GM20000 (cell line): Measurements from ENCODE around the gene ADAMTS2.

Experiments used
- DNase-seq: peaks from one replicate; pipeline ENCODE4 v3.0.0; 2012; ENCODE audit warnings: low spot score
- TF ChIP-seq, protein P1 (sequence below): IDR thresholded peaks from 2 replicates; pipeline ENCODE4 v1.5.1; 2012; ENCODE audit warnings: mild to moderate bottlenecking, control low read depth; ENCODE audit errors: extremely low read depth, missing control alignments

The ADAMTS2 gene

DNA sequence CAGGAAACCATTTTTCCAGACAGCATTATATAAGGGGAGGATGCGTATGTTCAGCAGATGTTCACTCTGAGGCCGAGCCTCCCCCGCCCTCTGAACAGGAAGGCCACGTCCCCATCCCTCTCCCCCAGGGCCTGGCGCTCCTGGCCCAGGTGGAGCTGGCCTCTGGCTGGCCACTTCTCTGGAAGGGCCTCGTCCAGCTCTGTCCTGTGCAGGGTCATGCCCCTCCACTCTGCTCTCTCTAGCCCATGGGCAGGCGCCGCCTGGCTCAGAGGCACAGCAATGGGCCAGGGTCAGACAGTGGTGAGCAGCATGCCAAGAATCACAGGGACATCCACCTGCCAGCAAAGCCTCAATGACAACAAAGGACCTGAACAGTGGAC is 34.2 kb downstream of the ADAMTS2 start:
- DNase-seq, result no peak

DNA sequence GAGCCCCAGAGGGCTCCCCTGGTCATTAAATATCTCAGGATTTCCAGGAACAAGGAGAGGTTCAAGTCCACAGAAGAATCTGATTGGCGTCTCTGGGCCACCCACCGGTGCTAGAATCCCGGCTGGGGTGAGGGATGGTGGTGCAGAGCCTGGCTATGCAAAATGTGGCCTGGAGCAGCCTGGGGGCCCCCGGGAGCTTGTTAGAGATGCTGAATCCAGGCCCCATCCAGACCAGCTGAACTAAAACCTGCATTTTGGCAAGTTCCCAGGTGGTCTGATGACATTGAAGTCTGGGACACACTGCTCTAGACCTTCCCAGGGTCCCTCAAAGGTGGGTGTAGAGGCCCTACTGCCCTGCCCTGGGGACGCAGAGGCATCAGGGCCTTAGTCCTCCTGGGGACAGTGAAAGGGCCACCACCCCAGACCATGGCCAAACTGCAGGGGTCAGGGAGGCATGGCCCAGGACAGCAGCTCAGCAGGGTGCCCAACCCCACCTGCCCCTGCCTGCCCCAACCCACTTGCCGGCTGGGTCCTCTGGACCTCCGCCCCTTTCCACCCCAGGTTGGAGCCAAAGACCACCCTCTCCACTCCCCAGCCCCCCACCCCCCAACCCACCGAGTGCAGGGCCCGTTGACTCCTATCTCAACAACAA is 34.7 kb downstream of the ADAMTS2 start:
- TF ChIP-seq, protein P1, sequence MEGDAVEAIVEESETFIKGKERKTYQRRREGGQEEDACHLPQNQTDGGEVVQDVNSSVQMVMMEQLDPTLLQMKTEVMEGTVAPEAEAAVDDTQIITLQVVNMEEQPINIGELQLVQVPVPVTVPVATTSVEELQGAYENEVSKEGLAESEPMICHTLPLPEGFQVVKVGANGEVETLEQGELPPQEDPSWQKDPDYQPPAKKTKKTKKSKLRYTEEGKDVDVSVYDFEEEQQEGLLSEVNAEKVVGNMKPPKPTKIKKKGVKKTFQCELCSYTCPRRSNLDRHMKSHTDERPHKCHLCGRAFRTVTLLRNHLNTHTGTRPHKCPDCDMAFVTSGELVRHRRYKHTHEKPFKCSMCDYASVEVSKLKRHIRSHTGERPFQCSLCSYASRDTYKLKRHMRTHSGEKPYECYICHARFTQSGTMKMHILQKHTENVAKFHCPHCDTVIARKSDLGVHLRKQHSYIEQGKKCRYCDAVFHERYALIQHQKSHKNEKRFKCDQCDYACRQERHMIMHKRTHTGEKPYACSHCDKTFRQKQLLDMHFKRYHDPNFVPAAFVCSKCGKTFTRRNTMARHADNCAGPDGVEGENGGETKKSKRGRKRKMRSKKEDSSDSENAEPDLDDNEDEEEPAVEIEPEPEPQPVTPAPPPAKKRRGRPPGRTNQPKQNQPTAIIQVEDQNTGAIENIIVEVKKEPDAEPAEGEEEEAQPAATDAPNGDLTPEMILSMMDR, result no peak

More for the DNA sequence above, 34.2 kb downstream of the ADAMTS2 start:
- TF ChIP-seq, protein P1, result no peak

DNA sequence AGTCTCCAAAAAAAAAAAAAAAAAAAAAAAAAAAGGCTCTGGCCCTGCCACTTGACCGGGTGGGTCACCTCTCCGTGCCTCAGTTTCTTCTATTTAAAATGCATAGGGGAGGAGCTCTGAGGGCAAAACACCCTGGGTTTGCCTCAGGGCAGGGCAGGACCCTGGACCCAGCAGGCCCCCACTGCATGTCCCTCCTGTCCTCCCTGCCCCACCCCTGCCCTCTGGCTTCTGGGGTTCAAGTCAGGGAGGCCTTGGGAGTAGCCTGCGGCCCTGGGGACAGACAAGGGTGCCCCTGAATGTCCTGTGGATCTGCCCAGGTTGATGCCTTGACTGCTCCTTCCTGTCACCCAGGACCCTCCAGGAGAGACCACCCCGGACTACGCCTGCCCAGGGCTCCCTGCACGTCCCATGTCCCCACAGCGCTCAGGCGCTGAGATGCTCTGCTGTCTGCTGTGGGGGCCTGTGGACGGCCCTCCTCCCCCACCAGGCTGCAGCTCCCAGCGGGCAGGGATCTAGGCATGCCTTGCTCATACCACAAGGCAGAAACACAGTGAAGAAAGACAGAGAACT is 35.4 kb downstream of the ADAMTS2 start:
- no peak for DNase-seq
- TF ChIP-seq, protein P1, result no peak

More for the DNA sequence above, 34.7 kb downstream of the ADAMTS2 start:
- DNase-seq, result no peak

DNA sequence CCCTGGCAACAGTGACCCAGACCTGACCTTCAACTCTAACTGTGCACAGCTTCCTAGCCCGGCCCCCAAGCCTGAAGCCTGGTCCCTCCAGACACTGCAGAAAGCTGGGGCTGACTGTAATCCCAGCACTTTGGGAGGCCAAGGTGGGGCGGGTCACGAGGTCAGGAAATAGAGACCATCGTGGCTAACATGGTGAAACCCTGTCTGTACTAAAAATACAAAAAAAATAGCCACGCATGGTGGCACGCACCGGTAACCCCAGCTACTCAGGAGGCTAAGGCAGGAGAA is 35.9 kb downstream of the ADAMTS2 start:
- DNase-seq, result no peak
- TF ChIP-seq, protein P1, result no peak

DNA sequence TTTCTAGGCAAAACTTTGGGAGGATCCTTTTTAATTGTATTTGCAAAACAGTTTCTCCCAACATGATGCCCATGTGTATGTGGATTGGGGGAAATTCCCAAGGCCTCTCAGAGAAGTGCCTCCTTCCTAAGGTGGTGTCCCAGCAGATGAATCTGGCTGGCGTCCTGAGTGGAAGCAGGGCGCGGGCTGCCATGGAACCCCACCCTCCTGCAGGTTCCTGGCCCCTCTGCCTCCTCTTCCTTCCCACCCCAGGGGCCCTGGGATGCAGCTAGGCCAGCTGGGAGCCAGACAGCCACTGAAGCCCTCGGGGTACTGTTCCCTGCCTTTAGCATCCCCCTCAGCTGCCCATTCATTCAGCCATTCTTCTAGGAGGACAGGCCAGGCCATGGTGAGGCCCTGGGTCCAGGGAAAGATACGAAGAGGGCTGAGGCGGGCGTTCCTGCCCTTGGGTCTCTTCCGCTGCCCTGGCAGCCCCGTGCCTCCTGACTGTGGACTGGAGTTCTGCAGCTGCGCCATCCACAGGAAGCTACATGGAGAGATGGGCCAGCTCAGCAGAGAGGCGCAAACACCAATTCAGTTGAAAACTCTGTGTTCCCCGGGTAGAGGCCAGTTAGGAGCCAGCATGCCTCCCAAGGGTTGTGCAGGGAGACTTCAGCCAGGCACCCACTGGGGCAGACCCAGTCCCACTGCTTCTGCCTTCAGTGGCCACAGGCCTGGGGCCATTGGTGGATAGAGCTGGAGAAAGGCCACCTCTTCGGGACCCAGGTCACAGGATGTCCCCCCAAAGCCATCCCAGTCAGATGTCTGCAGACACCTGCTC is 36.5 kb downstream of the ADAMTS2 start:
- TF ChIP-seq, protein P1, result no peak
- DNase-seq, result no peak

DNA sequence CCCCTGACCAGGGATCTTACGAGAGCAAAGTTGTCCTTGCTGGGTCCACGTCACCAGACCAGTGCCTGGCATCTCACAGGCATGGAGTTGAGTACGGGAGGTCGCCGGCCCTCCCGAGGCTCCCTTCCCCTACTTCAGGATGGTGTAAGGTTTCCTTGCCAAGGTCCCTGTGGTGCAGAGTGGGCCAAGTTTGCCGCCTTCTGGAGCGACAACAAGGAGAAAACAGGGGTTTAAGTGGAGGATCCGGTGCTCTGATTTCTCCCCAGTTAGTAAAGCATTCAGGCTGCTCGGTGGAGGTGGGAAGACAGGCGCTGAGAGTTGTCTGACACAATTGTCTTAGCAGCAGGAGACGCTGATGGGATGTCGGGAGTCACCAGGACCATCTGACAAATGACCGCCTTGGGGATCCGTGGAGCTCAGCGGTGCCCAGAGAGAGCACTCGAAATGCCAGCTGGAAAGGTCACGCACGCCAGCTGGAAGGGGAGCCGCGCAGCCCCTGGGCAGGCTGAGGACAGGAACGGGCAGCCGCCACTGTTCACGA is 37.3 kb downstream of the ADAMTS2 start:
- DNase-seq, result no peak

More for the DNA sequence above, 37.3 kb downstream of the ADAMTS2 start:
- TF ChIP-seq, protein P1, result no peak
